ENCODE data around the gene C11orf54.

C11orf54 gene

DNA sequence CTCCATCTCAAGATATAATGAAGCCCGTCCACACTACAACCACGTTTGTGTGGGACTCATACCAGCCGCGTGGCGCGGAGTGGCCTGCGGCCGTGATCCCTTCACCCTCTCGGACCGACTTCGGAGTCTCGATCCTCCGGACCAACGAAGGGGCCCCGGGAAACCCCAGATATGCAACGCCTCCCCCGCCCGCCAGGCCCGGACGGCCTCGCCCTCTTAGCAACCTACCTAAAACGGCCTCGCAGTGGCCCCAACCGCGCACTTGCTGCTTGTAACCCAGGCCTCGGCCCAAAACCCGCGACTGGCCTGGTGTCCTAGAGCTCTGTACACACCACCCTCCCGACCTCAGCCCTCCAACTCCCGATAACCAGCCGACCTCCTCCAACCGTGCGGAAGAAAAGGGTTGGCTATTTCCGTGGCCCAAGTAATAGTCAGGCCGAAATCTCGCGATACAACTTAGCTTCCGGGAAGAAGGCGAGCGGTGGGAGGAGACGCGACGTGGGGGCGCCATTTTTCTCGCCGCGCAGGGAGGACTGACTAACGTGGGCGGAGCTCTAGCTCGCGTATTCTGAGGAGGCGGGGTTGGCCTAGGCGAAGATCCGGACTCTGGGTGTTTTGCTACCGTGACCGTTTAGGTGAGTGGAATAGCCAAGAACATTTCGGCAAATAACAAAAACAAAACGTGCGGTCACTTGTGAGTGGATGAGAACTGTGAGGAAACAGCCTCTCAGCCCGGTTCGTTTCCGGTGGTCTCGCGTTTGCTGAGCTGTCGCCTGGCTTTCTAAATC is at the start of gene C11orf54, which contains the start of gene TAF1D:
Gene C11orf54 (plus strand): TSS at position 579 of the 788 bp plus-strand sequence. CDS start 5,722 bp downstream, outside the sequence.
Gene TAF1D (minus strand): TSS at position 402 of the 788 bp plus-strand sequence. CDS start 2,191 bp downstream, outside the sequence.
- peak; percentile 98 for DNase-seq (ENCODE audit: low read depth, low spot score)
- TF ChIP-seq CTCF (IDR thresholded peaks at IDR 0.05; ENCODE audit: low read depth, low read length), result no peak
- H3K4me3 ChIP-seq (ENCODE audit: low read depth, low read length), result peak within 1 kb of the TSS; percentile 92
- in situ Hi-C loops (cut with HindIII; ENCODE audit: low sequenced_read_pairs), result no loop called here

DNA sequence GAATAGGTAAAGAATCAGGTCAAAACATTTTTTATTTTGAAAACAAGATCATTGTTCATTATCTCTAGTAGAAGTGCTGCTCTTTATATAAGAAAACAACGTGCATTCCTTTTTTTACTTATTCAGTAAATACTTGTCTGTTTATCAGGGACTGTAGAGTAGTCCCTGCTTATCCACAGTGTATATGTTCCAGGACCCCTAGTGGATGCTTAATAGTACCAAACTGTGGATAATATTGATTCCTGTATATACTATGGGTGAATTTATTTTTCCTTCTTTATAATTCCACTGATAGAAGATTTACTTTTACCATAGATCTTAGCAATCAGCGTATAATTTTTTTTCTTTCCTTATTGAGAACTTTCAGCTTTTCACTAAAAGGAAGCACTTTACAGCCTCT is 47.4 kb upstream of the C11orf54 start:
- peak; percentile 21 for TF ChIP-seq CTCF (IDR thresholded peaks at IDR 0.05; ENCODE audit: low read depth, low read length)
- in situ Hi-C loops (cut with HindIII; ENCODE audit: low sequenced_read_pairs), result no loop called here
- no peak for DNase-seq (ENCODE audit: low read depth, low spot score)
- H3K4me3 ChIP-seq (ENCODE audit: low read depth, low read length), result no peak overlapping the region

DNA sequence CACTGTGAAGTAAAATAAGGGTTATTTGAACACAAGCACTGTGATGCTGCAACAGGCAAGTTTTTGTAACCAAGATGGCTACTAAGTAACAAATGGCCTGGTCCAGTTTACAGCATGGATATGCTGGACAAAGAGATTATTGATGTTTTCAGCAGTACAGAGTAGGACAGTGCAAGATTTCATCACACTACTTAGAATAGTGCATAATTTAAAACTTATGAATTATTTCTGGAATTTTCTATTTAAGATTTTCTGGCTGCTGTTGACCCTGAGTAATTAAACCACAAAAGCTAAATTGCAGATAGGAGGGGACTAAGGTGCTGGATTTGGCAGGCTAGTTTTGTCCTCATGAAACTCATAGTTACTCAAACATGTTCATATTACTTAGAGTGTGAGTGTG is 46.9 kb upstream of the C11orf54 start:
- TF ChIP-seq CTCF (IDR thresholded peaks at IDR 0.05; ENCODE audit: low read depth, low read length), result no peak
- no peak for DNase-seq (ENCODE audit: low read depth, low spot score)
- in situ Hi-C loops (cut with HindIII; ENCODE audit: low sequenced_read_pairs), result no loop called here

DNA sequence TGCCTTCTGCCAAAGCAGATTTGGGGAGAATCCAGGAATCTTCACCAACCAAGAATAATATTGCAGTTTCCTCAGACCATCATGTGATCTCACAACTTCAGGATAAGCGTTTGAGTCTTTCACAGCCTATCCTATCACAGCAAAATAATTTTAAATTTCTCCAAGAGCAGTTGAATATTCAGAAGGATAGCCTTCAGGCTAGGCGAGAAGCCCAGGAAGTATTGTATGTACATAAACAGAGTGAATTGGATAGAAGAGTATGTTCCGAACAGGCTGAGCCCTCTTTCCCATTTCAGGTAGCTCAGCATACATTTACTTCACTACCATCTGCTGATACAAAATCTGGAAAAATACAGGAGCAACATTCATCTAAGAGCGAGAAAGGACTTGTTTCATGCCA is 43.9 kb upstream of the C11orf54 start:
- no peak for DNase-seq (ENCODE audit: low read depth, low spot score)
- TF ChIP-seq CTCF (IDR thresholded peaks at IDR 0.05; ENCODE audit: low read depth, low read length), result no peak
- in situ Hi-C loops (cut with HindIII; ENCODE audit: low sequenced_read_pairs), result no loop called here

More for the DNA sequence above, 46.9 kb upstream of the C11orf54 start:
- H3K4me3 ChIP-seq (ENCODE audit: low read depth, low read length), result no peak overlapping the region

DNA sequence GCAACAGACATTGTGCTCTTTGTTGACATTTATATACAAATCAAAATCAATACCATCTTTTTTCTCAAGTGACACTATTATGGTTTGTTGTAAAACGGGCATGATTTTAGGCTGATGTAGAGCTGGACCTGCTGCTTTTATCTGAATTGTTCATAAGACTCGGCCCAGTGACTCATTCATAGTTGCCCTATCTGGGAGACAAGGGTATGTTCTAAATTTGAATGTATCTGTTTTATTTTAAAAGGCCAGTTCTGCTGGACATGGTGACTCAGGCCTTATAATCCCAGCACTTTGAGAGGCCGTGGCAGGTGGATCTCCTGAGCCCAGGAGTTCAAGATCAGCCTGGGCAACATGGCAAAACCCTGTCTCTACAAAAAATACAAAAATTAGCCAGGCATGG is 40.6 kb upstream of the C11orf54 start:
- in situ Hi-C loops (cut with HindIII; ENCODE audit: low sequenced_read_pairs), result no loop called here
- no peak for TF ChIP-seq CTCF (IDR thresholded peaks at IDR 0.05; ENCODE audit: low read depth, low read length)
- peak; percentile 13 for DNase-seq (ENCODE audit: low read depth, low spot score)
- no peak overlapping the region for H3K4me3 ChIP-seq (ENCODE audit: low read depth, low read length)

More for the DNA sequence above, 43.9 kb upstream of the C11orf54 start:
- no peak overlapping the region for H3K4me3 ChIP-seq (ENCODE audit: low read depth, low read length)

DNA sequence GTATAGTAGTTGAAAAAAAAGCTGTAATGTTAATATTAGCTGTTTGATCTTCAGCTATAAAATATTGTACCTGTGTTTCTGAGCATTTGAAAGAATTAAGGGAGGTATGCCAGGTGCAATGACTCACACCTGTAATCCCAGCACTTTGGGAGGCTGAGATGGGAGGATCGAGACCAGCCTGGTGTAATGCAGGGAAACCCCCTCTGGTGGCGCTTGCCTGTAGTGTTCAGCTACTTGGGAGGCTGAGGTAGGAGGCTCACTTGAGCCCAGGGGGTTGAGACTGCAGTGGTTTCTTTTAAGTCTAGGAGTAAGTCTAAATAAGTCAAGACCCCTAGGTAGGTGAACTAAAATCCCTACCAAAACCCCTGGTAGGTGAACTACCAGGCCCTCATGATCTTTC is 37.2 kb upstream of the C11orf54 start:
- peak; percentile 6 for TF ChIP-seq CTCF (IDR thresholded peaks at IDR 0.05; ENCODE audit: low read depth, low read length)
- DNase-seq (ENCODE audit: low read depth, low spot score), result no peak
- H3K4me3 ChIP-seq (ENCODE audit: low read depth, low read length), result no peak overlapping the region
- in situ Hi-C loops (cut with HindIII; ENCODE audit: low sequenced_read_pairs), result no loop called here

Measured in astrocyte of the spinal cord (primary cell).